Adrenal gland (tissue), 12 donors: Measurements from ENCODE around the gene USP9Y. TPM values are rescaled to one million over a fixed set of nuclear protein-coding genes. Genes with fewer than 3 reads are reported as not detected.

Experiments used
- DNase-seq, 7 donors: peaks; one replicate each; pipeline ENCODE4 v3.0.0-alpha.2; 2019 to 2020
- H3K27ac ChIP-seq, 5 donors: fragments of 200-600 bp; sonication (generic) in 4 of 5; 1 replicate in 3 of 5; 2 replicates in 2 of 5; pipeline versions ENCODE4 v1.5.1 to v1.8.0; 2016 to 2020; ENCODE audit warnings: mild to moderate bottlenecking in 1 of 5
- H3K27me3 ChIP-seq: fragments of 200-600 bp; 2 replicates; pipeline ENCODE4 v1.8.0; 2021
- H3K36me3 ChIP-seq, 2 donors: fragments of 200-600 bp; replicated peaks in 1 of 2; 1 replicate in 1 of 2; 2 replicates in 1 of 2; pipeline versions ENCODE4 v1.5.1 to v1.8.0; 2018 to 2022
- H3K4me1 ChIP-seq, 2 donors: fragments of 200-600 bp; replicated peaks in 1 of 2; 1 replicate in 1 of 2; 2 replicates in 1 of 2; pipeline versions ENCODE4 v1.5.1 to v1.8.0; 2018 to 2021
- H3K4me3 ChIP-seq, 4 donors: fragments of 200-600 bp; sonication (generic) in 3 of 4; one replicate each; pipeline ENCODE4 v1.5.1; 2016 to 2018
- H3K9me3 ChIP-seq, 3 donors: fragments of 200-600 bp; sonication (generic) in 1 of 3; replicated peaks in 1 of 3; 1 replicate in 2 of 3; 2 replicates in 1 of 3; pipeline versions ENCODE4 v1.5.1 to v1.8.0; 2016 to 2021
- POLR2A ChIP-seq, 2 donors: fragments of 450-650 bp; IDR thresholded peaks; one replicate each; pipeline ENCODE4 v1.6.1; 2017; ENCODE audit warnings: antibody characterized with exemption in 2 of 2, mild to moderate bottlenecking in 2 of 2, moderate library complexity in 1 of 2
- WGBS, 4 donors: extraction: QIAGEN DNeasy Blood & Tissue Kit in 2 of 4; methylation state at CpG; one replicate each; pipeline versions ENCODE4 v1.1.5 to v1.1.7; 2013 to 2017; 5-methylcytosine and 5-hydroxymethylcytosine counted together
- intact Hi-C, 2 donors: fragments of 100-400 bp; cut with DNase I; formaldehyde crosslinking; loops; one replicate each; pipeline versions ENCODE4 v1.14.1 to v1.15.0; 2022 to 2023
- polyA plus RNA-seq, 3 donors: library from polyadenylated mRNA; stranded (reverse); fragments of 200-250 nt in 2 of 3; fragments of 350-450 nt in 1 of 3; fragmentation: Illumina TruSeq in 1 of 3; extraction: RNeasy Lipid Tissue Mini Kit (QIAGEN cat#74804) in 1 of 3; gene quantifications; one replicate each; pipeline ENCODE4 v1.2.3, GENCODE V29; 2013 to 2014
- total RNA-seq, 9 donors: library from RNA; depleted of rRNA in 4 of 9; stranded (reverse); fragments of >200 nt in 4 of 9; fragments of 120-200 nt in 1 of 9; fragmentation: NEBNext Ultra II Directional in 1 of 9; extraction: Animal tissue kit (Norgen Biotek cat#: 25700) in 1 of 9; gene quantifications; one replicate each; pipeline versions ENCODE4 v1.1.0 to v1.2.4, GENCODE V29; 2013 to 2023
- TF ChIP-seq, protein P1 (sequence below), 6 experiments: fragments of 450-650 bp in 4 of 6; fragments of 200-600 bp in 2 of 6; sonication (generic) in 1 of 6; IDR thresholded peaks; 1 replicate in 5 of 6; 2 replicates in 1 of 6; pipeline versions ENCODE4 v1.5.1 to v1.8.0; 2016 to 2021; ENCODE audit warnings: antibody characterized with exemption in 6 of 6, mild to moderate bottlenecking in 2 of 6, moderate library complexity in 1 of 6
- donor health status: healthy with polysubstance abuse.
- donor health status: Bipolar disorder and iron deficiency.
- donor health status: DM: yes; HTN: yes; CAD: no.
- donor health status: DM: no; HTN: no; CAD: no.
- donor health status: DM: no; HTN: no; CAD: no.
- donor health status: DM: yes; HTN: yes; CAD: no.

USP9Y gene
- total and polyA plus RNA-seq, 12 donors, result 0.04 to 49.9 (median 31.6) TPM; not detected in 5

DNA sequence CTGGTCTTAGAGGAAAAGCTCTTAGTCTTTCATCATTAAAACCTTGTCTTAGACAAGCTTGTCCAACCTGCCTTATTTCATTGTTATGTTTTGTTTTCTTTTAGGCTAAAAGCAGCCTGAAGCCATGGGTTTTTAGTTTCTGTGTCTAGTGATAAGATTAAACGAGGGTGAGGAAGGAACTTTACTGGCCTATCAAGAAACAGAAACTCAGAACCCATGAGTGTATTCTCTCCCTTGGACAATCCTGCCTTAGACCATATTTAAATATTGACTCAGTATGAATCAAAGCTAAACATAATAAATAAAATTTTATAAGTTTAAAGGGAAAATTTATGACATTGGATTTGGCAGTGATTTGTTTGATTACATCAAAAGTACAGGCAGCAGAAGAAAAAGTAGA is 122.4 kb downstream of the USP9Y start:
- Histone ChIP-seq H3K27me3 (no peaks in the 10 kb centered on the region), H3K27ac (no peak overlapping the region), H3K36me3 (no peaks in the 10 kb centered on the region), H3K4me1 (no peaks in the 10 kb centered on the region), H3K9me3 (no peaks in the 10 kb centered on the region), H3K4me3 (no peak overlapping the region)
- no peak for DNase-seq
- 7 to 29% methylated on average over 1 of the region's 1 CpG; no CpG with 5 or more reads in 2 of the 4 donors for WGBS, 4 donors
- TF ChIP-seq, protein P1, sequence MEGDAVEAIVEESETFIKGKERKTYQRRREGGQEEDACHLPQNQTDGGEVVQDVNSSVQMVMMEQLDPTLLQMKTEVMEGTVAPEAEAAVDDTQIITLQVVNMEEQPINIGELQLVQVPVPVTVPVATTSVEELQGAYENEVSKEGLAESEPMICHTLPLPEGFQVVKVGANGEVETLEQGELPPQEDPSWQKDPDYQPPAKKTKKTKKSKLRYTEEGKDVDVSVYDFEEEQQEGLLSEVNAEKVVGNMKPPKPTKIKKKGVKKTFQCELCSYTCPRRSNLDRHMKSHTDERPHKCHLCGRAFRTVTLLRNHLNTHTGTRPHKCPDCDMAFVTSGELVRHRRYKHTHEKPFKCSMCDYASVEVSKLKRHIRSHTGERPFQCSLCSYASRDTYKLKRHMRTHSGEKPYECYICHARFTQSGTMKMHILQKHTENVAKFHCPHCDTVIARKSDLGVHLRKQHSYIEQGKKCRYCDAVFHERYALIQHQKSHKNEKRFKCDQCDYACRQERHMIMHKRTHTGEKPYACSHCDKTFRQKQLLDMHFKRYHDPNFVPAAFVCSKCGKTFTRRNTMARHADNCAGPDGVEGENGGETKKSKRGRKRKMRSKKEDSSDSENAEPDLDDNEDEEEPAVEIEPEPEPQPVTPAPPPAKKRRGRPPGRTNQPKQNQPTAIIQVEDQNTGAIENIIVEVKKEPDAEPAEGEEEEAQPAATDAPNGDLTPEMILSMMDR (IDR thresholded peaks at IDR 0.05), result no peak
- no peak for TF ChIP-seq POLR2A (IDR thresholded peaks at IDR 0.05)
- intact Hi-C loops, result no loop called here

DNA sequence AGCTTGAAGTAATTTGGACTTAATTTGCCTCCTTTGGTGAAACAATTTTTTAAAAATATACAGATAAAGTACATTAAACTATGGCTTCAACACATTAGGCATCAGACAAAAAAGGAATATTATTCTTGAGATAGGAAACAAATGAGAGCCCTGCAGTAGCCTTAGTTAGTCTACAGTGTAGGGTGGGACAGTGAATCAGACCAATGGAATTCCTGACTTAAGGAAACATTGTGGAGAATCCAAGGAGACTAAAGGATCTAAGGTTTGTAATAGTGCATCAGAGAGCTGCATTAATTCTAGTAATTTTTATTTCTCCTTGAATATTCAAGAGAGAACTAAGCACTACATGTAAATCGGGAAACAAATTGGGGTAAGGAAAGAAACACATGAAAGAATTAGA is 125.8 kb downstream of the USP9Y start:
- Histone ChIP-seq H3K36me3 (no peaks in the 10 kb centered on the region), H3K4me1 (no peaks in the 10 kb centered on the region), H3K4me3 (no peak overlapping the region), H3K27ac (no peak overlapping the region), H3K9me3 (no peaks in the 10 kb centered on the region), H3K27me3 (no peaks in the 10 kb centered on the region)
- WGBS, 4 donors, result 94 to 96% methylated on average over 1 of the region's 1 CpG; no CpG with 5 or more reads in 2 of the 4 donors
- intact Hi-C loops, result no loop called here
- no peak for TF ChIP-seq POLR2A (IDR thresholded peaks at IDR 0.05)
- TF ChIP-seq, protein P1 (IDR thresholded peaks at IDR 0.05), result no peak
- no peak for DNase-seq

- TF ChIP-seq, protein P1 (IDR thresholded peaks at IDR 0.05), result no peak
- TF ChIP-seq POLR2A (IDR thresholded peaks at IDR 0.05), result no peak
- intact Hi-C loops, result no loop called here
- Histone ChIP-seq H3K9me3 (no peaks in the 10 kb centered on the region), H3K36me3 (no peaks in the 10 kb centered on the region), H3K4me1 (no peaks in the 10 kb centered on the region), H3K4me3 (no peak overlapping the region), H3K27ac (no peak overlapping the region), H3K27me3 (no peaks in the 10 kb centered on the region)
- DNase-seq, result no peak
- WGBS, 4 donors, result 91 to 92% methylated on average over 3 of the region's 3 CpGs; no CpG with 5 or more reads in 2 of the 4 donors
Measured at GRCh38 chrY:12833284-12833683, 132.3 kb downstream of the USP9Y start.

- H3K27me3 ChIP-seq, result no peaks in the 10 kb centered on the region
- H3K9me3 ChIP-seq, result no peaks in the 10 kb centered on the region
- H3K4me1 ChIP-seq, result no peaks in the 10 kb centered on the region
- peak in 2 of 7 donors; percentile 68 to 74 for DNase-seq
- no peak overlapping the region for H3K27ac ChIP-seq
- no peaks in the 10 kb centered on the region for H3K36me3 ChIP-seq
- intact Hi-C loops, result no loop called here
- no peak for TF ChIP-seq POLR2A (IDR thresholded peaks at IDR 0.05)
- TF ChIP-seq, protein P1 (IDR thresholded peaks at IDR 0.05), result no peak
- 47 to 68% methylated on average over 1 to 2 of the region's 2 CpGs; no CpG with 5 or more reads in 2 of the 4 donors for WGBS, 4 donors
- H3K4me3 ChIP-seq, result no peak overlapping the region
Measured at GRCh38 chrY:12837550-12837949, 136.5 kb downstream of the USP9Y start.
